Naive B cell (primary cell): Measurements from ENCODE around the gene CABCOCO1. TPM values are rescaled to one million over a fixed set of nuclear protein-coding genes. Genes with fewer than 3 reads are reported as not detected.
"Not testable (repeated sequence)": the region's sequence is repeated elsewhere in the genome, so short reads cannot be mapped to it uniquely, and the experiment has no call there.

Experiments
- ATAC-seq, 2 donors: fragments of 150-1000 bp; cut with Tn5 transposase; 2 replicates each; pipeline ENCODE4 v1.10.0; 2021; ENCODE audit warnings: low read depth in 2 of 2, mild to moderate bottlenecking in 2 of 2, moderate library complexity in 2 of 2
- DNase-seq: peaks from one replicate; pipeline ENCODE4 v3.0.0; 2022
- H3K27ac Mint-ChIP-seq, 6 donors: one replicate each; pipeline ENCODE4 v1.8.0; 2020 to 2022; ENCODE audit warnings: mild to moderate bottlenecking in 6 of 6, mixed read lengths in 6 of 6, moderate library complexity in 5 of 6, inconsistent platforms in 2 of 6
- H3K27me3 Mint-ChIP-seq, 3 donors: one replicate each; pipeline ENCODE4 v1.8.0; 2021 to 2022; ENCODE audit warnings: mixed read lengths in 3 of 3, mild to moderate bottlenecking in 1 of 3
- H3K36me3 Mint-ChIP-seq, 2 donors: one replicate each; pipeline ENCODE4 v1.8.0; 2020 to 2022; ENCODE audit warnings: mixed read lengths in 2 of 2, inconsistent platforms in 1 of 2, mild to moderate bottlenecking in 1 of 2
- H3K4me1 Mint-ChIP-seq, 3 donors: one replicate each; pipeline ENCODE4 v1.8.0; 2020 to 2022; ENCODE audit warnings: mixed read lengths in 3 of 3, inconsistent platforms in 1 of 3, mild to moderate bottlenecking in 1 of 3, moderate library complexity in 1 of 3
- H3K4me3 Mint-ChIP-seq, 8 donors: one replicate each; pipeline ENCODE4 v1.8.0; 2020 to 2022; ENCODE audit warnings: mild to moderate bottlenecking in 8 of 8, mixed read lengths in 8 of 8, moderate library complexity in 8 of 8, inconsistent platforms in 2 of 8
- H3K9me3 Mint-ChIP-seq, 7 donors: one replicate each; pipeline ENCODE4 v1.8.0; 2020 to 2022; ENCODE audit warnings: mixed read lengths in 7 of 7, mild to moderate bottlenecking in 5 of 7, inconsistent platforms in 2 of 7, moderate library complexity in 1 of 7
- polyA plus RNA-seq, 6 donors: library from polyadenylated mRNA; unstranded; fragments of 300-500 nt; fragmentation: Illumina TruSeq; gene quantifications; one replicate each; pipeline ENCODE4 v1.2.3, GENCODE V29; 2021; ENCODE audit warnings: low read depth in 6 of 6

Gene CABCOCO1
- polyA plus RNA-seq, 6 donors from 2014 or later = not detected

GRCh38 chr10:61737455-61737854 lies 74.7 kb downstream of the CABCOCO1 start:
- DNase-seq, H3K36me3 Mint-ChIP-seq, H3K4me1 Mint-ChIP-seq, H3K9me3 Mint-ChIP-seq, H3K4me3 Mint-ChIP-seq, ATAC-seq: not testable (repeated sequence)
- Mint-ChIP-seq H3K27ac (peak overlapping the region in 1 of 6 donors; percentile 59), H3K27me3 (peaks cover 0 to 17% (median 13%) of the 10 kb centered on the region in 3 donors)

- peaks cover 0 to 4% of the 10 kb centered on the region in 2 donors for H3K36me3 Mint-ChIP-seq
- H3K9me3 Mint-ChIP-seq = peaks cover 0 to 12% (median 5%) of the 10 kb centered on the region in 7 donors
- DNase-seq = no peak
- H3K27ac Mint-ChIP-seq = no peak overlapping the region
- ATAC-seq = no peak
- H3K27me3 Mint-ChIP-seq = peaks cover 0 to under 1% (median 0%) of the 10 kb centered on the region in 3 donors
- no peak overlapping the region for H3K4me3 Mint-ChIP-seq
- no peaks in the 10 kb centered on the region for H3K4me1 Mint-ChIP-seq
Measured at GRCh38 chr10:61742812-61743211, 80.1 kb downstream of the CABCOCO1 start.

GRCh38 chr10:61744469-61744868 lies 81.7 kb downstream of the CABCOCO1 start:
- ATAC-seq (no peak), DNase-seq (no peak)
- no peaks in the 10 kb centered on the region for H3K27me3 Mint-ChIP-seq
- no peak overlapping the region for H3K4me3 Mint-ChIP-seq
- H3K9me3 Mint-ChIP-seq = peaks cover 0 to 12% (median 5%) of the 10 kb centered on the region in 7 donors
- H3K4me1 Mint-ChIP-seq = no peaks in the 10 kb centered on the region
- no peak overlapping the region for H3K27ac Mint-ChIP-seq
- H3K36me3 Mint-ChIP-seq = peaks cover 0 to 4% of the 10 kb centered on the region in 2 donors

GRCh38 chr10:61746377-61746776 lies 83.6 kb downstream of the CABCOCO1 start:
- peaks cover 0 to 12% (median 5%) of the 10 kb centered on the region in 7 donors for H3K9me3 Mint-ChIP-seq
- no peak overlapping the region for H3K4me3 Mint-ChIP-seq
- no peaks in the 10 kb centered on the region for H3K27me3 Mint-ChIP-seq
- DNase-seq (no peak), ATAC-seq (no peak)
- H3K36me3 Mint-ChIP-seq = peaks cover 0 to 4% of the 10 kb centered on the region in 2 donors
- H3K27ac Mint-ChIP-seq = no peak overlapping the region
- H3K4me1 Mint-ChIP-seq = peaks cover 8 to 9% (median 8%) of the 10 kb centered on the region in 3 donors

- no peak overlapping the region for H3K4me3 Mint-ChIP-seq
- H3K27ac Mint-ChIP-seq = no peak overlapping the region
- peaks cover 0 to 12% (median 5%) of the 10 kb centered on the region in 7 donors for H3K9me3 Mint-ChIP-seq
- DNase-seq (no peak), ATAC-seq (no peak)
- H3K4me1 Mint-ChIP-seq = peaks cover 16 to 18% (median 17%) of the 10 kb centered on the region in 3 donors
- peaks cover 0 to 4% of the 10 kb centered on the region in 2 donors for H3K36me3 Mint-ChIP-seq
- H3K27me3 Mint-ChIP-seq = no peaks in the 10 kb centered on the region
Measured at GRCh38 chr10:61747307-61747706, 84.6 kb downstream of the CABCOCO1 start.

- Mint-ChIP-seq H3K4me3 (no peak overlapping the region), H3K4me1 (peaks cover 16 to 24% (median 21%) of the 10 kb centered on the region in 3 donors), H3K27me3 (no peaks in the 10 kb centered on the region), H3K9me3 (peaks cover 0 to 5% (median 2%) of the 10 kb centered on the region in 7 donors), H3K36me3 (peaks cover 0 to 4% of the 10 kb centered on the region in 2 donors), H3K27ac (no peak overlapping the region)
- DNase-seq (no peak), ATAC-seq (no peak)
Measured at GRCh38 chr10:61749291-61749690, 86.6 kb downstream of the CABCOCO1 start.

GRCh38 chr10:61750943-61751471 lies 88.3 kb downstream of the CABCOCO1 start:
- DNase-seq (peak; percentile 58), ATAC-seq (peak; percentile 97 to 99)
- H3K27ac Mint-ChIP-seq = peak overlapping the region in 3 of 6 donors; percentile 61 to 88 (median 75)
- H3K4me1 Mint-ChIP-seq = peaks cover 16 to 24% (median 21%) of the 10 kb centered on the region in 3 donors
- no peaks in the 10 kb centered on the region for H3K27me3 Mint-ChIP-seq
- peak overlapping the region in 5 of 8 donors; percentile 25 to 78 (median 45) for H3K4me3 Mint-ChIP-seq
- H3K36me3 Mint-ChIP-seq = no peaks in the 10 kb centered on the region
- no peaks in the 10 kb centered on the region for H3K9me3 Mint-ChIP-seq

- H3K27me3 Mint-ChIP-seq = no peaks in the 10 kb centered on the region
- H3K27ac Mint-ChIP-seq = peak overlapping the region in 1 of 6 donors; percentile 26
- H3K4me3 Mint-ChIP-seq = peak overlapping the region in 4 of 8 donors; percentile 25 to 78 (median 56)
- no peak for ATAC-seq
- no peaks in the 10 kb centered on the region for H3K9me3 Mint-ChIP-seq
- DNase-seq = no peak
- peaks cover 16 to 24% (median 21%) of the 10 kb centered on the region in 3 donors for H3K4me1 Mint-ChIP-seq
- no peaks in the 10 kb centered on the region for H3K36me3 Mint-ChIP-seq
Measured at GRCh38 chr10:61751599-61751998, 88.9 kb downstream of the CABCOCO1 start.

GRCh38 chr10:61752111-61753011 lies 89.6 kb downstream of the CABCOCO1 start:
- Mint-ChIP-seq H3K4me1 (peaks cover 16 to 24% (median 21%) of the 10 kb centered on the region in 3 donors), H3K27ac (peak overlapping the region in 3 of 6 donors; percentile 26 to 89 (median 66)), H3K4me3 (peak overlapping the region in 5 of 8 donors; percentile 47 to 81 (median 70)), H3K36me3 (no peaks in the 10 kb centered on the region), H3K27me3 (no peaks in the 10 kb centered on the region), H3K9me3 (no peaks in the 10 kb centered on the region)
- ATAC-seq (no peak), DNase-seq (no peak)

GRCh38 chr10:61753453-61753852 lies 90.7 kb downstream of the CABCOCO1 start:
- H3K4me1 Mint-ChIP-seq = peaks cover 16 to 24% (median 21%) of the 10 kb centered on the region in 3 donors
- H3K9me3 Mint-ChIP-seq = no peaks in the 10 kb centered on the region
- no peak overlapping the region for H3K4me3 Mint-ChIP-seq
- H3K27me3 Mint-ChIP-seq = no peaks in the 10 kb centered on the region
- DNase-seq = no peak
- no peak overlapping the region for H3K27ac Mint-ChIP-seq
- ATAC-seq = no peak
- H3K36me3 Mint-ChIP-seq = no peaks in the 10 kb centered on the region

GRCh38 chr10:61754587-61755550 lies 92.1 kb downstream of the CABCOCO1 start:
- Mint-ChIP-seq H3K4me1 (peaks cover 16 to 24% (median 21%) of the 10 kb centered on the region in 3 donors), H3K4me3 (no peak overlapping the region)
- no peak for DNase-seq

GRCh38 chr10:61757001-61757400 lies 94.3 kb downstream of the CABCOCO1 start:
- Mint-ChIP-seq H3K27me3 (no peaks in the 10 kb centered on the region), H3K36me3 (no peaks in the 10 kb centered on the region), H3K27ac (no peak overlapping the region), H3K9me3 (no peaks in the 10 kb centered on the region), H3K4me3 (no peak overlapping the region), H3K4me1 (peaks cover 3 to 9% (median 7%) of the 10 kb centered on the region in 3 donors)
- ATAC-seq = no peak
- no peak for DNase-seq

More at GRCh38 chr10:61754587-61755550, 92.1 kb downstream of the CABCOCO1 start:
- Mint-ChIP-seq H3K27me3 (no peaks in the 10 kb centered on the region), H3K9me3 (no peaks in the 10 kb centered on the region), H3K36me3 (no peaks in the 10 kb centered on the region), H3K27ac (no peak overlapping the region)
- ATAC-seq = no peak
